ENCODE measurements around the gene STUM.

STUM gene

GRCh38 chr1:226643177-226643576, 94.6 kb downstream of the STUM start:
- no peak for DNase-seq

- DNase-seq: no peak
These were observed 95.3 kb downstream of the STUM start for GRCh38 chr1:226643611-226644540.

GRCh38 chr1:226644541-226645176, 96.1 kb downstream of the STUM start:
- DNase-seq: no peak

- DNase-seq: no peak
These were observed 96.9 kb downstream of the STUM start for GRCh38 chr1:226645279-226645976.

GRCh38 chr1:226646026-226646869, 97.7 kb downstream of the STUM start:
- no peak for DNase-seq

- no peak for DNase-seq
These were observed 98.4 kb downstream of the STUM start for GRCh38 chr1:226646870-226647449.

GRCh38 chr1:226647719-226648118, 99.2 kb downstream of the STUM start:
- no peak for DNase-seq

GRCh38 chr1:226648421-226648820, 99.9 kb downstream of the STUM start:
- no peak for DNase-seq

GRCh38 chr1:226649244-226649643, 100.7 kb downstream of the STUM start:
- no peak for DNase-seq

GRCh38 chr1:226649780-226650179, 101.2 kb downstream of the STUM start:
- no peak for DNase-seq

GRCh38 chr1:226650236-226650841, 101.8 kb downstream of the STUM start:
- DNase-seq: no peak

- DNase-seq: no peak
These were observed 102.6 kb downstream of the STUM start for GRCh38 chr1:226651041-226651731.

- DNase-seq: no peak
These were observed 103.2 kb downstream of the STUM start for GRCh38 chr1:226651732-226652105.

- DNase-seq: no peak
These were observed 104.0 kb downstream of the STUM start for GRCh38 chr1:226652613-226653012.

- no peak for DNase-seq
These were observed 104.9 kb downstream of the STUM start for GRCh38 chr1:226653311-226653921.

GRCh38 chr1:226654046-226654667, 105.6 kb downstream of the STUM start:
- DNase-seq: no peak

GRCh38 chr1:226654668-226655055, 106.1 kb downstream of the STUM start:
- no peak for DNase-seq

- DNase-seq: no peak
These were observed 106.9 kb downstream of the STUM start for GRCh38 chr1:226655251-226656163.

- DNase-seq: no peak
These were observed 107.6 kb downstream of the STUM start for GRCh38 chr1:226656201-226656600.
